HCT116 (cell line): Measurements from ENCODE around the gene RGPD8.

Source experiments
- CTCF ChIP-seq, 3 experiments: fragments of 200-600 bp in 1 of 3; sonication (generic) in 1 of 3; IDR thresholded peaks in 2 of 3; conservative IDR thresholded peaks in 1 of 3; 2 replicates each; pipeline ENCODE4 v1.5.1; 2012 to 2017; ENCODE audit warnings: low read depth in 2 of 3, low read length in 2 of 3, antibody characterized with exemption in 1 of 3, borderline replicate concordance in 1 of 3, control low read depth in 1 of 3, mild to moderate bottlenecking in 1 of 3, mixed read lengths in 1 of 3, mixed run types in 1 of 3, moderate library complexity in 1 of 3; ENCODE audit not compliant: insufficient read depth in 1 of 3
- YY1 ChIP-seq: IDR thresholded peaks from 2 replicates; pipeline ENCODE4 v1.6.1; 2011; ENCODE audit warnings: low read length, low read depth, moderate library complexity, mild to moderate bottlenecking; ENCODE audit not compliant: insufficient replicate concordance; ENCODE audit errors: extremely low read depth

- TF ChIP-seq CTCF (IDR thresholded peaks at IDR 0.05 in 2 of 3, conservative IDR thresholded peaks at IDR 0.05 in 1 of 3; ENCODE audit: borderline replicate concordance in 1 of 3, insufficient read depth in 1 of 3, low read depth in 2 of 3, low read length in 2 of 3) (no peak), YY1 (no peak)
Measured at GRCh38 chr2:112472547-112473263, 39.3 kb upstream of the RGPD8 start.
